Liver (tissue), 9 donors: ENCODE data around the gene SLU7. TPM values are rescaled to one million over a fixed set of nuclear protein-coding genes. Genes with fewer than 3 reads are reported as not detected.

Experiments used
- DNase-seq: peaks from one replicate; pipeline ENCODE4 v3.0.0-alpha.2; 2017; ENCODE audit warnings: low spot score
- H3K27ac ChIP-seq, 2 donors: one replicate each; pipeline ENCODE4 v1.7.0; 2013; ENCODE audit warnings: inconsistent platforms in 2 of 2, low read length in 2 of 2, control low read depth in 1 of 2, low read depth in 1 of 2, mild to moderate bottlenecking in 1 of 2
- H3K27me3 ChIP-seq, 4 donors: one replicate each; pipeline versions ENCODE4 v1.6.1 to v1.7.0; 2013; ENCODE audit warnings: low read length in 3 of 4, inconsistent platforms in 1 of 4, mild to moderate bottlenecking in 1 of 4, moderate library complexity in 1 of 4; ENCODE audit not compliant: control insufficient read depth in 4 of 4, insufficient read depth in 4 of 4
- H3K36me3 ChIP-seq, 4 donors: one replicate each; pipeline versions ENCODE4 v1.6.1 to v1.7.0; 2013; ENCODE audit warnings: low read length in 3 of 4, mild to moderate bottlenecking in 3 of 4, low read depth in 1 of 4, moderate library complexity in 1 of 4; ENCODE audit not compliant: control insufficient read depth in 4 of 4, insufficient read depth in 3 of 4
- H3K4me1 ChIP-seq, 4 donors: one replicate each; pipeline versions ENCODE4 v1.6.1 to v1.7.0; 2013; ENCODE audit warnings: low read length in 3 of 4, mild to moderate bottlenecking in 3 of 4, moderate library complexity in 1 of 4; ENCODE audit not compliant: control insufficient read depth in 4 of 4, insufficient read depth in 4 of 4
- H3K4me3 ChIP-seq, 3 donors: one replicate each; pipeline versions ENCODE4 v1.6.1 to v1.7.0; 2013; ENCODE audit warnings: low read length in 3 of 3, control low read depth in 1 of 3, low read depth in 1 of 3, mild to moderate bottlenecking in 1 of 3
- H3K9ac ChIP-seq, 2 donors: one replicate each; pipeline ENCODE4 v1.7.0; 2013; ENCODE audit warnings: low read length in 2 of 2, mild to moderate bottlenecking in 2 of 2, moderate library complexity in 2 of 2, control low read depth in 1 of 2, low read depth in 1 of 2
- H3K9me3 ChIP-seq, 4 donors: one replicate each; pipeline versions ENCODE4 v1.6.1 to v1.7.0; 2013; ENCODE audit warnings: low read length in 3 of 4; ENCODE audit not compliant: control insufficient read depth in 4 of 4
- EGR1 ChIP-seq, 2 donors: IDR thresholded peaks; 2 replicates each; pipeline ENCODE4 v1.6.1; 2016 to 2018; ENCODE audit warnings: antibody characterized with exemption in 2 of 2, low read depth in 2 of 2
- FOXA1 ChIP-seq: IDR thresholded peaks from 2 replicates; pipeline ENCODE4 v1.6.1; 2016; ENCODE audit warnings: antibody characterized with exemption
- FOXA2 ChIP-seq: IDR thresholded peaks from 2 replicates; pipeline ENCODE4 v1.6.1; 2016; ENCODE audit warnings: antibody characterized with exemption
- GABPA ChIP-seq, 2 donors: IDR thresholded peaks in 1 of 2; conservative IDR thresholded peaks in 1 of 2; 2 replicates each; pipeline ENCODE4 v1.6.1; 2016; ENCODE audit warnings: antibody characterized with exemption in 2 of 2, mild to moderate bottlenecking in 1 of 2, moderate library complexity in 1 of 2
- HNF4G ChIP-seq: IDR thresholded peaks from 2 replicates; pipeline ENCODE4 v1.6.1; 2016; ENCODE audit warnings: antibody characterized with exemption
- NR2F2 ChIP-seq: IDR thresholded peaks from 2 replicates; pipeline ENCODE4 v1.6.1; 2016; ENCODE audit warnings: antibody characterized with exemption
- RAD21 ChIP-seq, 2 donors: IDR thresholded peaks; 2 replicates each; pipeline ENCODE4 v1.6.1; 2016; ENCODE audit warnings: antibody characterized with exemption in 2 of 2, mild to moderate bottlenecking in 2 of 2
- TAF1 ChIP-seq: conservative IDR thresholded peaks from 2 replicates; pipeline ENCODE4 v1.6.1; 2016; ENCODE audit warnings: antibody characterized with exemption, mild to moderate bottlenecking
- YY1 ChIP-seq: IDR thresholded peaks from 2 replicates; pipeline ENCODE4 v1.6.1; 2016; ENCODE audit warnings: antibody characterized with exemption, mild to moderate bottlenecking
- WGBS: extraction: QIAGEN DNeasy Blood & Tissue Kit; methylation state at CpG from one replicate; pipeline ENCODE4 v1.1.7; 2013; 5-methylcytosine and 5-hydroxymethylcytosine counted together
- polyA plus RNA-seq, 2 donors: library from polyadenylated mRNA; stranded (reverse) in 1 of 2; unstranded in 1 of 2; fragments of 200-250 nt in 1 of 2; fragments of >200 nt in 1 of 2; fragmentation: Nextera tagmentation in 1 of 2; extraction: Ambion mirVana in 1 of 2; gene quantifications; one replicate each; pipeline versions ENCODE4 v1.2.1 to v1.2.3, GENCODE V29; 2013 to 2015
- total RNA-seq, 2 donors: library from RNA; depleted of rRNA; stranded (reverse); fragments of >200 nt; gene quantifications; one replicate each; pipeline ENCODE4 v1.2.3, GENCODE V29; 2014
- TF ChIP-seq, protein P1 (sequence below): IDR thresholded peaks from 2 replicates; pipeline ENCODE4 v1.6.1; 2016; ENCODE audit warnings: antibody characterized with exemption
- TF ChIP-seq, protein P2 (sequence below): IDR thresholded peaks from 2 replicates; pipeline ENCODE4 v1.6.1; 2016; ENCODE audit warnings: antibody characterized with exemption
- TF ChIP-seq, protein P3 (sequence below): IDR thresholded peaks from 2 replicates; pipeline ENCODE4 v1.6.1; 2016; ENCODE audit warnings: antibody characterized with exemption, mild to moderate bottlenecking
- TF ChIP-seq, protein P4 (sequence below): IDR thresholded peaks from 2 replicates; pipeline ENCODE4 v1.6.1; 2016; ENCODE audit warnings: antibody characterized with exemption
- donor health status: healthy.
- donor health status: healthy.
- donor health status: healthy.
- donor health status: healthy.
- donor health status: healthy.

The SLU7 gene
- total and polyA plus RNA-seq, 4 donors = 7.1 to 21.8 (median 17.6) TPM

DNA sequence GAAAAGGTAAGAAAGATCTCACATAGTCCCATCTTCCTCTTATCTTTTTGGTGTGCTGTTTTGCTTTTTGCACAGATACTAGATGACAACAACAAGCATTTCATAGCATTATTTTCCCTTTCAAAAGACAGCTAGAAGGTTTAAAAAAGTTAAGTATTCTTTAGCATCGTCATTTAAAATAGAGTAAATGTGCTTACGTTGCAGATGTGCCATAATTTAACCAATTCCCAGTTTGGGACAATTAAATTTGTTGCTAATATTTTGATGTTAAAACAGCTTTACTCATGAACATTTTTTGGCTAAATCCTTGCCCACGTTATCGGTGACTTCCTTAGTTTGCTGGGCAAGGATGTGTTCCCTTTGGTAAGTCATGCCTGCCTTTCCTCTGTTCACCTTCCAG, 44.3 kb upstream of the SLU7 start:
- TF ChIP-seq, protein P1, sequence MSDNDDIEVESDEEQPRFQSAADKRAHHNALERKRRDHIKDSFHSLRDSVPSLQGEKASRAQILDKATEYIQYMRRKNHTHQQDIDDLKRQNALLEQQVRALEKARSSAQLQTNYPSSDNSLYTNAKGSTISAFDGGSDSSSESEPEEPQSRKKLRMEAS = no peak
- no peak for TF ChIP-seq TAF1
- TF ChIP-seq RAD21 (IDR thresholded peaks at IDR 0.05) = no peak
- TF ChIP-seq FOXA1 = no peak
- no peak for TF ChIP-seq EGR1 (IDR thresholded peaks at IDR 0.05; ENCODE audit: low read depth in 2 of 2)
- no peak for TF ChIP-seq YY1
- TF ChIP-seq, protein P2, sequence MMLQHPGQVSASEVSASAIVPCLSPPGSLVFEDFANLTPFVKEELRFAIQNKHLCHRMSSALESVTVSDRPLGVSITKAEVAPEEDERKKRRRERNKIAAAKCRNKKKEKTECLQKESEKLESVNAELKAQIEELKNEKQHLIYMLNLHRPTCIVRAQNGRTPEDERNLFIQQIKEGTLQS = no peak
- TF ChIP-seq GABPA (IDR thresholded peaks at IDR 0.05 in 1 of 2, conservative IDR thresholded peaks at IDR 0.05 in 1 of 2) = no peak
- no peak for TF ChIP-seq NR2F2
- TF ChIP-seq HNF4G = no peak
- no peak for TF ChIP-seq FOXA2
- TF ChIP-seq, protein P3, sequence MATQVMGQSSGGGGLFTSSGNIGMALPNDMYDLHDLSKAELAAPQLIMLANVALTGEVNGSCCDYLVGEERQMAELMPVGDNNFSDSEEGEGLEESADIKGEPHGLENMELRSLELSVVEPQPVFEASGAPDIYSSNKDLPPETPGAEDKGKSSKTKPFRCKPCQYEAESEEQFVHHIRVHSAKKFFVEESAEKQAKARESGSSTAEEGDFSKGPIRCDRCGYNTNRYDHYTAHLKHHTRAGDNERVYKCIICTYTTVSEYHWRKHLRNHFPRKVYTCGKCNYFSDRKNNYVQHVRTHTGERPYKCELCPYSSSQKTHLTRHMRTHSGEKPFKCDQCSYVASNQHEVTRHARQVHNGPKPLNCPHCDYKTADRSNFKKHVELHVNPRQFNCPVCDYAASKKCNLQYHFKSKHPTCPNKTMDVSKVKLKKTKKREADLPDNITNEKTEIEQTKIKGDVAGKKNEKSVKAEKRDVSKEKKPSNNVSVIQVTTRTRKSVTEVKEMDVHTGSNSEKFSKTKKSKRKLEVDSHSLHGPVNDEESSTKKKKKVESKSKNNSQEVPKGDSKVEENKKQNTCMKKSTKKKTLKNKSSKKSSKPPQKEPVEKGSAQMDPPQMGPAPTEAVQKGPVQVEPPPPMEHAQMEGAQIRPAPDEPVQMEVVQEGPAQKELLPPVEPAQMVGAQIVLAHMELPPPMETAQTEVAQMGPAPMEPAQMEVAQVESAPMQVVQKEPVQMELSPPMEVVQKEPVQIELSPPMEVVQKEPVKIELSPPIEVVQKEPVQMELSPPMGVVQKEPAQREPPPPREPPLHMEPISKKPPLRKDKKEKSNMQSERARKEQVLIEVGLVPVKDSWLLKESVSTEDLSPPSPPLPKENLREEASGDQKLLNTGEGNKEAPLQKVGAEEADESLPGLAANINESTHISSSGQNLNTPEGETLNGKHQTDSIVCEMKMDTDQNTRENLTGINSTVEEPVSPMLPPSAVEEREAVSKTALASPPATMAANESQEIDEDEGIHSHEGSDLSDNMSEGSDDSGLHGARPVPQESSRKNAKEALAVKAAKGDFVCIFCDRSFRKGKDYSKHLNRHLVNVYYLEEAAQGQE = no peak
- TF ChIP-seq, protein P4, sequence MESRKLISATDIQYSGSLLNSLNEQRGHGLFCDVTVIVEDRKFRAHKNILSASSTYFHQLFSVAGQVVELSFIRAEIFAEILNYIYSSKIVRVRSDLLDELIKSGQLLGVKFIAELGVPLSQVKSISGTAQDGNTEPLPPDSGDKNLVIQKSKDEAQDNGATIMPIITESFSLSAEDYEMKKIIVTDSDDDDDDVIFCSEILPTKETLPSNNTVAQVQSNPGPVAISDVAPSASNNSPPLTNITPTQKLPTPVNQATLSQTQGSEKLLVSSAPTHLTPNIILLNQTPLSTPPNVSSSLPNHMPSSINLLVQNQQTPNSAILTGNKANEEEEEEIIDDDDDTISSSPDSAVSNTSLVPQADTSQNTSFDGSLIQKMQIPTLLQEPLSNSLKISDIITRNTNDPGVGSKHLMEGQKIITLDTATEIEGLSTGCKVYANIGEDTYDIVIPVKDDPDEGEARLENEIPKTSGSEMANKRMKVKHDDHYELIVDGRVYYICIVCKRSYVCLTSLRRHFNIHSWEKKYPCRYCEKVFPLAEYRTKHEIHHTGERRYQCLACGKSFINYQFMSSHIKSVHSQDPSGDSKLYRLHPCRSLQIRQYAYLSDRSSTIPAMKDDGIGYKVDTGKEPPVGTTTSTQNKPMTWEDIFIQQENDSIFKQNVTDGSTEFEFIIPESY = no peak
- no peaks in the 10 kb centered on the region for H3K9me3 ChIP-seq
- no peak overlapping the region for H3K27ac ChIP-seq
- H3K36me3 ChIP-seq = no peaks in the 10 kb centered on the region
- WGBS = 89% methylated on average over 4 of the region's 4 CpGs
- peaks cover 0 to 3% (median under 1%) of the 10 kb centered on the region in 4 donors for H3K27me3 ChIP-seq
- no peak overlapping the region for H3K9ac ChIP-seq
- H3K4me1 ChIP-seq = peaks cover 2 to 13% (median 13%) of the 10 kb centered on the region in 4 donors
- DNase-seq = no peak
- H3K4me3 ChIP-seq = no peak overlapping the region

DNA sequence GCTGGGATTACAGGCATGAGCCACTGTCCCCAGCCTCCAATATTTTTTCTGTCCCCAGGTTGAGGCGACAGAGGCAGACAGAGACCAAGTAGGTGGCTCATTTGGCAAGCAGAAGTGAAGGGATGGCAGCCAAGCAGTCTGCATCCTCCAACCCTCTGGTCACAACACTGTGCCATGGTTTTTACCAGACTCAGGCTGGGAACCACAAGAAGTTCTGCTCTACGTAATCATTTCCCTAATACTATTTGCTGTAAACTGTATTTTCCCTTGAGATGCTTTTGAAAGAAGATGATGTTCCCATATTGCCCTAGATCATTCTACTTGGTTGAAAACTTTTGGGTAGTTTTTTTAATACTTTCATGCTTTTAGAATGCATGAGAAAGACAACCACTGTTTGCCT, 43.3 kb upstream of the SLU7 start:
- Histone ChIP-seq H3K9me3 (no peaks in the 10 kb centered on the region), H3K27ac (no peak overlapping the region), H3K36me3 (no peaks in the 10 kb centered on the region), H3K4me1 (peaks cover 0 to 4% (median 3%) of the 10 kb centered on the region in 4 donors), H3K9ac (no peak overlapping the region), H3K4me3 (no peak overlapping the region), H3K27me3 (peaks cover 0 to 3% (median under 1%) of the 10 kb centered on the region in 4 donors)
- TF ChIP-seq, protein P4 = no peak
- no peak for DNase-seq
- 81% methylated on average over 2 of the region's 2 CpGs for WGBS
